Effector CD8-positive, alpha-beta T cell (primary cell): Measurements from ENCODE around the gene UBE2QL1.

Source experiments
- DNase-seq: peaks from one replicate; lab custom pipeline; 2025; lab: John Stamatoyannopoulos, UW

UBE2QL1 gene

GRCh38 chr5:6430418-6431028 is 18.1 kb upstream of the UBE2QL1 start:
- no peak for DNase-seq

- DNase-seq, result no peak
Observed at GRCh38 chr5:6431214-6432195, 17.2 kb upstream of the UBE2QL1 start.

- no peak for DNase-seq
Observed at GRCh38 chr5:6432206-6432605, 16.5 kb upstream of the UBE2QL1 start.

- DNase-seq, result no peak
Observed at GRCh38 chr5:6434731-6435130, 13.9 kb upstream of the UBE2QL1 start.

GRCh38 chr5:6435356-6435755 is 13.3 kb upstream of the UBE2QL1 start:
- no peak for DNase-seq

GRCh38 chr5:6436715-6437331 is 11.8 kb upstream of the UBE2QL1 start:
- no peak for DNase-seq

GRCh38 chr5:6439588-6440550 is 8.8 kb upstream of the UBE2QL1 start:
- DNase-seq, result no peak

GRCh38 chr5:6442333-6442732 is 6.3 kb upstream of the UBE2QL1 start:
- DNase-seq, result no peak

GRCh38 chr5:6443326-6443725 is 5.3 kb upstream of the UBE2QL1 start:
- no peak for DNase-seq

- DNase-seq, result no peak
Observed at GRCh38 chr5:6446042-6446441, 2.6 kb upstream of the UBE2QL1 start.

GRCh38 chr5:6446626-6447309 is 1.9 kb upstream of the UBE2QL1 start:
- no peak for DNase-seq

- no peak for DNase-seq
Observed at GRCh38 chr5:6447384-6448140, 1.1 kb upstream of the UBE2QL1 start.

- DNase-seq, result no peak
Observed at GRCh38 chr5:6448141-6448491, 543 bp upstream of the UBE2QL1 start.

- no peak for DNase-seq
Observed at GRCh38 chr5:6449465-6450158, 953 bp downstream of the UBE2QL1 start.

- no peak for DNase-seq
Observed at GRCh38 chr5:6450319-6450833, 1.7 kb downstream of the UBE2QL1 start.

GRCh38 chr5:6452622-6453504 is 4.2 kb downstream of the UBE2QL1 start:
- no peak for DNase-seq

- DNase-seq, result no peak
Observed at GRCh38 chr5:6453937-6454560, 5.4 kb downstream of the UBE2QL1 start.

- no peak for DNase-seq
Observed at GRCh38 chr5:6454628-6455053, 6.0 kb downstream of the UBE2QL1 start.
